ENCODE results near the gene MINAR1.
"Not testable (repeated sequence)": the region's sequence is repeated elsewhere in the genome, so short reads cannot be mapped to it uniquely, and the experiment has no call there.

The MINAR1 gene

DNA sequence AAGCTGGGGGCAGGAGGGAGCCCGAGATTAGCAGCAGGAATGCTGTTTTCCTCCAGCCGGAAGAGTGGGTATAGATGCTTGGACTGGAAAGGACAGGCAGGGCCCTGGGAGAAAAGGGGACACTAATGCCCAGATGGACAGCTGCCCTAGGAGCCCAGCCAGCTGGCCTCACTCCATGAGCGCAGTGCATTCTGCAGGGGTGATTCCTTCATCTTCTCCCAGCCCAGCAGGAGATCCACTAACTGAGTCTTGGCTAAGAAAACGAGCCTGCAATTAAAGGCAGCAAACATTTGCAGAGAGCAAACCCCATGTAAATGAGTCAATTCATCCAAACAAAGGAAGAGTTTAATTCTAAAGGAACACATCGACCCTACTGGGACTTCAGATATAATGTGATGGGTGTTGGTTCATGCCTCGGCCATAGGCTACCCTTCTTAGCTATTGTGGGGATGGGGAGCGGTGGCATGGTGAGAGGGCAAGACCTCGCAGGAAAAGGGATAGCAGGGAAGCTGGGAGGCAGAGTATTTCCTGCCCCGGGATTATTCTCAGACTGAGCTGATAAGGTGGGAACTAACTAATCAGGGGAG is 13.3 kb upstream of the MINAR1 start:
- Histone ChIP-seq H3K36me3 (ENCODE audit: insufficient read depth, low read length) (no peaks in the 10 kb centered on the region), H3K4me3 (ENCODE audit: low read depth, low read length, poor library complexity, severe bottlenecking) (no peak overlapping the region), H3K9me2 (ENCODE audit: low read depth, low read length) (no peaks in the 10 kb centered on the region), H3K9me3 (ENCODE audit: low read length) (no peaks in the 10 kb centered on the region), H3F3A (ENCODE audit: insufficient read depth, low read length) (no peaks in the 10 kb centered on the region), H3K27ac (ENCODE audit: low read depth, low read length, poor library complexity, severe bottlenecking) (no peak overlapping the region), H3K27me3 (ENCODE audit: insufficient read depth, low read length) (no peaks in the 10 kb centered on the region), H3K4me2 (ENCODE audit: low read length) (no peak overlapping the region), H3K4me1 (ENCODE audit: insufficient read depth, low read length, severe bottlenecking) (no peaks in the 10 kb centered on the region), H2AFZ (ENCODE audit: low read length) (no peak overlapping the region), H3K79me2 (ENCODE audit: insufficient read depth, low read length) (no peaks in the 10 kb centered on the region), H3K9ac (ENCODE audit: low read length) (no peak overlapping the region), H4K20me1 (ENCODE audit: insufficient read depth, low read length) (no peaks in the 10 kb centered on the region)
- no peak for TF ChIP-seq EZH2 (IDR thresholded peaks at IDR 0.05; ENCODE audit: borderline replicate concordance, low read length)
- TF ChIP-seq, protein P1, sequence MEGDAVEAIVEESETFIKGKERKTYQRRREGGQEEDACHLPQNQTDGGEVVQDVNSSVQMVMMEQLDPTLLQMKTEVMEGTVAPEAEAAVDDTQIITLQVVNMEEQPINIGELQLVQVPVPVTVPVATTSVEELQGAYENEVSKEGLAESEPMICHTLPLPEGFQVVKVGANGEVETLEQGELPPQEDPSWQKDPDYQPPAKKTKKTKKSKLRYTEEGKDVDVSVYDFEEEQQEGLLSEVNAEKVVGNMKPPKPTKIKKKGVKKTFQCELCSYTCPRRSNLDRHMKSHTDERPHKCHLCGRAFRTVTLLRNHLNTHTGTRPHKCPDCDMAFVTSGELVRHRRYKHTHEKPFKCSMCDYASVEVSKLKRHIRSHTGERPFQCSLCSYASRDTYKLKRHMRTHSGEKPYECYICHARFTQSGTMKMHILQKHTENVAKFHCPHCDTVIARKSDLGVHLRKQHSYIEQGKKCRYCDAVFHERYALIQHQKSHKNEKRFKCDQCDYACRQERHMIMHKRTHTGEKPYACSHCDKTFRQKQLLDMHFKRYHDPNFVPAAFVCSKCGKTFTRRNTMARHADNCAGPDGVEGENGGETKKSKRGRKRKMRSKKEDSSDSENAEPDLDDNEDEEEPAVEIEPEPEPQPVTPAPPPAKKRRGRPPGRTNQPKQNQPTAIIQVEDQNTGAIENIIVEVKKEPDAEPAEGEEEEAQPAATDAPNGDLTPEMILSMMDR (IDR thresholded peaks at IDR 0.05; ENCODE audit: low read length): no peak

GRCh38 chr15:79425591-79426295 is 6.4 kb upstream of the MINAR1 start:
- no peaks in the 10 kb centered on the region for H3K79me2 ChIP-seq (ENCODE audit: insufficient read depth, low read length)
- no peaks in the 10 kb centered on the region for H3K9me2 ChIP-seq (ENCODE audit: low read depth, low read length)
- H3K27me3 ChIP-seq (ENCODE audit: insufficient read depth, low read length): no peaks in the 10 kb centered on the region
- no peak overlapping the region for H3K4me2 ChIP-seq (ENCODE audit: low read length)
- H3K4me1 ChIP-seq (ENCODE audit: insufficient read depth, low read length, severe bottlenecking): no peaks in the 10 kb centered on the region
- no peak overlapping the region for H2AFZ ChIP-seq (ENCODE audit: low read length)
- H3F3A ChIP-seq (ENCODE audit: insufficient read depth, low read length): no peaks in the 10 kb centered on the region
- H3K9ac ChIP-seq (ENCODE audit: low read length): no peak overlapping the region
- no peak overlapping the region for H3K27ac ChIP-seq (ENCODE audit: low read depth, low read length, poor library complexity, severe bottlenecking)
- TF ChIP-seq, protein P1 (IDR thresholded peaks at IDR 0.05; ENCODE audit: low read length): no peak
- TF ChIP-seq EZH2 (IDR thresholded peaks at IDR 0.05; ENCODE audit: borderline replicate concordance, low read length): no peak
- H3K4me3 ChIP-seq (ENCODE audit: low read depth, low read length, poor library complexity, severe bottlenecking): no peak overlapping the region
- H4K20me1 ChIP-seq (ENCODE audit: insufficient read depth, low read length): no peaks in the 10 kb centered on the region
- no peaks in the 10 kb centered on the region for H3K36me3 ChIP-seq (ENCODE audit: insufficient read depth, low read length)
- no peaks in the 10 kb centered on the region for H3K9me3 ChIP-seq (ENCODE audit: low read length)

GRCh38 chr15:79426899-79427298 is 5.2 kb upstream of the MINAR1 start:
- not testable (repeated sequence) for H3F3A ChIP-seq (ENCODE audit: insufficient read depth, low read length); H3K79me2 ChIP-seq (ENCODE audit: insufficient read depth, low read length); H4K20me1 ChIP-seq (ENCODE audit: insufficient read depth, low read length); H3K27me3 ChIP-seq (ENCODE audit: insufficient read depth, low read length); H3K9ac ChIP-seq (ENCODE audit: low read length); H3K4me2 ChIP-seq (ENCODE audit: low read length); H3K4me3 ChIP-seq (ENCODE audit: low read depth, low read length, poor library complexity, severe bottlenecking); H3K9me2 ChIP-seq (ENCODE audit: low read depth, low read length); H2AFZ ChIP-seq (ENCODE audit: low read length); H3K4me1 ChIP-seq (ENCODE audit: insufficient read depth, low read length, severe bottlenecking); H3K36me3 ChIP-seq (ENCODE audit: insufficient read depth, low read length); H3K27ac ChIP-seq (ENCODE audit: low read depth, low read length, poor library complexity, severe bottlenecking); H3K9me3 ChIP-seq (ENCODE audit: low read length)

Measured in OCI-LY1 (cell line).